ENCODE measurements around the gene PDCD4. TPM values are rescaled to one million over a fixed set of nuclear protein-coding genes. Genes with fewer than 3 reads are reported as not detected.

Gene PDCD4
- total RNA-seq, 1 donor from 2014 or later = 77.9 TPM

- no peaks in the 10 kb centered on the region for H3K27me3 ChIP-seq (ENCODE audit: control insufficient read depth, insufficient read depth, low read length)
- no peak for DNase-seq (ENCODE audit: low read depth)
- no peaks in the 10 kb centered on the region for H3K36me3 ChIP-seq (ENCODE audit: control insufficient read depth, insufficient read depth, low read length)
- no peak overlapping the region for H3K4me3 ChIP-seq (ENCODE audit: low read depth, low read length)
- FAIRE-seq = no peak
- TF ChIP-seq CTCF (IDR thresholded peaks at IDR 0.05; ENCODE audit: insufficient read depth, low read length, severe bottlenecking) = no peak
Observed at GRCh38 chr10:110837418-110838171, 34.1 kb upstream of the PDCD4 start.

GRCh38 chr10:110840225-110840922 lies 31.4 kb upstream of the PDCD4 start:
- FAIRE-seq (no peak), DNase-seq (ENCODE audit: low read depth) (no peak)
- Histone ChIP-seq H3K4me3 (ENCODE audit: low read depth, low read length) (no peak overlapping the region), H3K36me3 (ENCODE audit: control insufficient read depth, insufficient read depth, low read length) (no peaks in the 10 kb centered on the region), H3K27me3 (ENCODE audit: control insufficient read depth, insufficient read depth, low read length) (no peaks in the 10 kb centered on the region)
- TF ChIP-seq CTCF (IDR thresholded peaks at IDR 0.05; ENCODE audit: insufficient read depth, low read length, severe bottlenecking) = no peak

- DNase-seq (ENCODE audit: low read depth) = no peak
- H3K4me3 ChIP-seq (ENCODE audit: low read depth, low read length) = no peak overlapping the region
- H3K27me3 ChIP-seq (ENCODE audit: control insufficient read depth, insufficient read depth, low read length) = no peaks in the 10 kb centered on the region
- no peak for TF ChIP-seq CTCF (IDR thresholded peaks at IDR 0.05; ENCODE audit: insufficient read depth, low read length, severe bottlenecking)
- H3K36me3 ChIP-seq (ENCODE audit: control insufficient read depth, insufficient read depth, low read length) = no peaks in the 10 kb centered on the region
- no peak for FAIRE-seq
Observed at GRCh38 chr10:110840923-110841428, 30.8 kb upstream of the PDCD4 start.

- no peaks in the 10 kb centered on the region for H3K36me3 ChIP-seq (ENCODE audit: control insufficient read depth, insufficient read depth, low read length)
- no peaks in the 10 kb centered on the region for H3K27me3 ChIP-seq (ENCODE audit: control insufficient read depth, insufficient read depth, low read length)
- FAIRE-seq (no peak), DNase-seq (ENCODE audit: low read depth) (no peak)
- no peak for TF ChIP-seq CTCF (IDR thresholded peaks at IDR 0.05; ENCODE audit: insufficient read depth, low read length, severe bottlenecking)
- no peak overlapping the region for H3K4me3 ChIP-seq (ENCODE audit: low read depth, low read length)
Observed at GRCh38 chr10:110841767-110842267, 29.9 kb upstream of the PDCD4 start.

- no peak for TF ChIP-seq CTCF (IDR thresholded peaks at IDR 0.05; ENCODE audit: insufficient read depth, low read length, severe bottlenecking)
- no peak for DNase-seq (ENCODE audit: low read depth)
- Histone ChIP-seq H3K4me3 (ENCODE audit: low read depth, low read length) (no peak overlapping the region), H3K36me3 (ENCODE audit: control insufficient read depth, insufficient read depth, low read length) (no peaks in the 10 kb centered on the region), H3K27me3 (ENCODE audit: control insufficient read depth, insufficient read depth, low read length) (no peaks in the 10 kb centered on the region)
- no peak for FAIRE-seq
Observed at GRCh38 chr10:110842326-110842904, 29.3 kb upstream of the PDCD4 start.

Data from bronchial epithelial cell (primary cell).